ENCODE measurements around the gene IGFL2. TPM values are rescaled to one million over a fixed set of nuclear protein-coding genes. Genes with fewer than 3 reads are reported as not detected.

Gene IGFL2
- total RNA-seq, 1 donor from 2014 or later: 0.55 TPM

DNA sequence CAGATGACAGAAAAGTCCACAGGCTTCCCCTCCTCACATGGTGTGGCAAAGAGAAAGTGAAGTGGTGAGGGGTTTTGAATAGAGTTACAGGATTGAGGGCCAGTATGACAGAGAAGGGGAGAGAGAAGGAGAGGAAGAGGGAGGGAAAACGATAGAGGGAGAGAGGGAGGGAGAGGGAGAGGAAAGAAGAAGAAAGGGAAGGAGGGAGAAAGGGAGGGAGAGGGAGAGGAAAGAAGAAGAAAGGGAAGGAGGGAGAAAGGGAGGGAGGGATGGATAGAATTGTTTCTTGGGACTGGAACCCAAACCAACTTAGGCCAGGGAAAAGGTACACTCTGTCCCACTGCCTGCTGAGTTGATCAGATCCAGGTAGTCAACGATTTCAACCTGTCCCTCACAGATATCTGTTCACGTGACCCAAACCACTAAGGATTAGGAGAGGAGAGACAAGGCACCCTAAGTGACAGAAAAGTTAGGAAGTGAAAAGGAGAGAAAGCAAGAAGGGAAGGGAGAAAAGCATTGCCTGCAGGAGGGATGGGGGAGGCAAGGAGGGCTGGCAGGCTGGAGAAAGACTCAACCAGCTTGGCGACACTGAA, 15.4 kb upstream of the IGFL2 start:
- no peak for TF ChIP-seq CTCF (IDR thresholded peaks at IDR 0.05)
- peak overlapping the region; percentile 68 for H3K4me3 Mint-ChIP-seq (ENCODE audit: unreplicated experiment)
- H3K36me3 Mint-ChIP-seq (ENCODE audit: low read depth): peaks cover 12% of the 10 kb centered on the region
- H3K9me3 Mint-ChIP-seq (ENCODE audit: low read depth): peaks cover 15% of the 10 kb centered on the region
- H3K4me1 Mint-ChIP-seq (ENCODE audit: low read depth): peaks cover 28% of the 10 kb centered on the region
- H3K27me3 Mint-ChIP-seq (ENCODE audit: low read depth): peaks cover 6% of the 10 kb centered on the region
- H3K27ac Mint-ChIP-seq (ENCODE audit: unreplicated experiment): peak overlapping the region; percentile 89
- no peak for DNase-seq (ENCODE audit: low spot score)

DNA sequence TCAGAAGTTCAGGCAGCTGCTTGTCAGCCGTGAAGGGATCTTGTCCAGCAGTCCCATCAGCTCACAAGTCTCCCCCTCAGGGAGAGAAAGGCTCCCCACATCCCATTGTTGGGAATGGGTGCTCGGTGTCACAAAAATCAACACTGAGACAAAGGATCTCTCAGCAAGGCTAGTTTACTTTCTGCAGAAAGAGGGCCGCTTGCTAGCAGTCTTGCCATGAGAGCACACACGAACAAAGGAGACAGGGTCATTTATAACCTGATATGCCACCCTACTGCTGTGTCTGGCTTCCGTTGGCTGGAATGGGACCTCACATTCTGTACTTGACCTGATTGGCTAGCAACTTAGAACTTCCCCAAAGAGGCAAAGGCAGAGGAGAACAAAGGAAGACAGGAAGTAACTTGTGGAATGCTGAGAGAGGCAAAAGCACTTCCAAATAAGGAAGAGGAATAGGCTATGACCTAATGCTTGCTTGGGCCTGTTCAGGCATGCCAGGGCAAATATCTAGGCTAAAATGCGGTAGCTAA, 14.9 kb upstream of the IGFL2 start:
- TF ChIP-seq CTCF (IDR thresholded peaks at IDR 0.05): no peak
- peaks cover 28% of the 10 kb centered on the region for H3K4me1 Mint-ChIP-seq (ENCODE audit: low read depth)
- H3K4me3 Mint-ChIP-seq (ENCODE audit: unreplicated experiment): peak overlapping the region; percentile 68
- peaks cover 12% of the 10 kb centered on the region for H3K36me3 Mint-ChIP-seq (ENCODE audit: low read depth)
- DNase-seq (ENCODE audit: low spot score): no peak
- H3K9me3 Mint-ChIP-seq (ENCODE audit: low read depth): peaks cover 12% of the 10 kb centered on the region
- H3K27me3 Mint-ChIP-seq (ENCODE audit: low read depth): peaks cover 2% of the 10 kb centered on the region
- peak overlapping the region; percentile 89 for H3K27ac Mint-ChIP-seq (ENCODE audit: unreplicated experiment)

GRCh38 chr19:46133777-46134241, 14.2 kb upstream of the IGFL2 start:
- no peak for TF ChIP-seq CTCF (IDR thresholded peaks at IDR 0.05)
- Mint-ChIP-seq H3K27me3 (ENCODE audit: low read depth) (peaks cover 2% of the 10 kb centered on the region), H3K4me1 (ENCODE audit: low read depth) (peaks cover 28% of the 10 kb centered on the region), H3K9me3 (ENCODE audit: low read depth) (peaks cover 12% of the 10 kb centered on the region), H3K4me3 (ENCODE audit: unreplicated experiment) (no peak overlapping the region), H3K27ac (ENCODE audit: unreplicated experiment) (peak overlapping the region; percentile 89), H3K36me3 (ENCODE audit: low read depth) (peaks cover 10% of the 10 kb centered on the region)
- no peak for DNase-seq (ENCODE audit: low spot score)

- Mint-ChIP-seq H3K9me3 (ENCODE audit: low read depth) (peaks cover 6% of the 10 kb centered on the region), H3K4me3 (ENCODE audit: unreplicated experiment) (no peak overlapping the region), H3K4me1 (ENCODE audit: low read depth) (peaks cover 28% of the 10 kb centered on the region), H3K36me3 (ENCODE audit: low read depth) (peaks cover 7% of the 10 kb centered on the region), H3K27me3 (ENCODE audit: low read depth) (no peaks in the 10 kb centered on the region), H3K27ac (ENCODE audit: unreplicated experiment) (no peak overlapping the region)
- no peak for DNase-seq (ENCODE audit: low spot score)
- no peak for TF ChIP-seq CTCF (IDR thresholded peaks at IDR 0.05)
These were observed 13.5 kb upstream of the IGFL2 start for GRCh38 chr19:46134527-46134926.

DNA sequence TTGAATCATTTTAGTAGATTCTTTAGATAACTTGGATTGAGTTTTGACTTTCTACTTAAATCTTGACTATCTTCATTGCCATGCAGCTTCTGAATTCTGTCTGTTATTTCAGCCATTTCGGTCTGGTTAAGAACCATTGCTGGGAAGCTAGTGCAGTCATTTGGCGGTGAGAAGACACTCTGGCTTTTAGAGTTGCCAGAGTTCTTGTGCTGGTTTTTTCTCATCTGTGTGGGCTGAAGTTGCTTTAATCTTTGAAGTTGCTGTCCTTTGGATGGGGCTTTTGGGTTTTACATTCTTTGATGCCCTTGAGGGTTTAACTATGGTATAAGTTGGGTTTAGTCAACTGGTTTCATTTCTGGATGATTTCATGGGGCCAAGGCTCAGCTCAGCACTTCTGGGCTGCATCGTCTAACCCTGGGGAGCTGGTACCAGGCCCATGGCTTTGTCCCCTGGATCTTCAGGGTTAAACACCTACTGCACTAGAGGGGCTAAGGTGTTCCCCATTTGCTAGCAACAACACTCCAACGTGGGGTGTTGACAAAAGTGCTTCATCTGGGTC, 10.0 kb upstream of the IGFL2 start:
- TF ChIP-seq CTCF (IDR thresholded peaks at IDR 0.05): no peak
- peaks cover 5% of the 10 kb centered on the region for H3K36me3 Mint-ChIP-seq (ENCODE audit: low read depth)
- peaks cover 4% of the 10 kb centered on the region for H3K9me3 Mint-ChIP-seq (ENCODE audit: low read depth)
- DNase-seq (ENCODE audit: low spot score): no peak
- H3K4me1 Mint-ChIP-seq (ENCODE audit: low read depth): peaks cover 19% of the 10 kb centered on the region
- H3K4me3 Mint-ChIP-seq (ENCODE audit: unreplicated experiment): no peak overlapping the region
- no peak overlapping the region for H3K27ac Mint-ChIP-seq (ENCODE audit: unreplicated experiment)
- no peaks in the 10 kb centered on the region for H3K27me3 Mint-ChIP-seq (ENCODE audit: low read depth)
